Measurements from ENCODE around the gene ZCWPW2. TPM values are rescaled to one million over a fixed set of nuclear protein-coding genes. Genes with fewer than 3 reads are reported as not detected.

The ZCWPW2 gene
- total and polyA plus RNA-seq, 9 of the 15 experiments (the other 6 are each of a cell fraction or from before 2014, with no cell fraction given), result 0.10 to 0.77 (median 0.44) TPM

- Histone ChIP-seq H2AFZ (ENCODE audit: low read depth, low read length) (no peak overlapping the region), H3K9me1 (ENCODE audit: control insufficient read depth, insufficient read depth, low read length) (no peaks in the 10 kb centered on the region), H3K27me3 (ENCODE audit: control insufficient read depth in 2 of 2, insufficient read depth in 2 of 2, low read length in 2 of 2) (no peaks in the 10 kb centered on the region), H3K4me1 (replicated peaks in 1 of 2; ENCODE audit: control insufficient read depth in 2 of 2, insufficient read depth in 2 of 2, low read length in 2 of 2) (no peaks in the 10 kb centered on the region), H3K4me3 (no peak overlapping the region), H3K36me3 (ENCODE audit: control insufficient read depth, insufficient read depth, low read length) (no peaks in the 10 kb centered on the region), H4K20me1 (replicated peaks; ENCODE audit: control insufficient read depth, insufficient read depth, low read length) (no peaks in the 10 kb centered on the region), H3K27ac (ENCODE audit: extremely low read depth, low read depth, low read length) (no peak overlapping the region), H3K9ac (ENCODE audit: insufficient read depth in 1 of 2, low read depth in 2 of 2, low read length in 2 of 2) (no peak overlapping the region), H3K9me3 (replicated peaks; ENCODE audit: control insufficient read depth, insufficient read depth, low read depth, low read length) (no peaks in the 10 kb centered on the region), H3K79me2 (ENCODE audit: control insufficient read depth, insufficient read depth, low read length) (no peaks in the 10 kb centered on the region), H3K4me2 (ENCODE audit: insufficient read depth, low read length) (no peak overlapping the region)
- ChIA-PET POLR2A (no interaction called here), CTCF (ENCODE audit: low intra/inter-chr PET ratio) (no interaction called here)
- FAIRE-seq, result no peak
- intact Hi-C loops (cut with micrococcal nuclease) (no loop called here), in situ Hi-C loops (cut with MboI) (no loop called here)
- ATAC-seq, result no peak
- BruUV-seq (replicated peaks), result no TSS peak
- TF ChIP-seq CEBPG (CRISPR knock-in tag; IDR thresholded peaks at IDR 0.05) (no peak), CEBPG (tag; conservative IDR thresholded peaks at IDR 0.05 in 1 of 2, IDR thresholded peaks at IDR 0.05 in 1 of 2) (peak in 1 of 2 experiments; percentile 63; a peak in 2 of 4 replicates), CEBPB (tag; IDR thresholded peaks at IDR 0.05) (peak; percentile 47), GTF2E2 (tag; IDR thresholded peaks at IDR 0.05) (no peak)
- DNase-seq (ENCODE audit: extremely low read depth in 1 of 4, low spot score in 3 of 4), result no peak
Observed at GRCh38 chr3:28449398-28449797, 100.9 kb downstream of the ZCWPW2 start.

- H3K9ac ChIP-seq (ENCODE audit: insufficient read depth in 1 of 2, low read depth in 2 of 2, low read length in 2 of 2), result no peak overlapping the region
- H3K9me3 ChIP-seq (replicated peaks; ENCODE audit: control insufficient read depth, insufficient read depth, low read depth, low read length), result peaks cover 1% of the 10 kb centered on the region
- intact Hi-C loops (cut with micrococcal nuclease), result no loop called here
- TF ChIP-seq, protein P1, sequence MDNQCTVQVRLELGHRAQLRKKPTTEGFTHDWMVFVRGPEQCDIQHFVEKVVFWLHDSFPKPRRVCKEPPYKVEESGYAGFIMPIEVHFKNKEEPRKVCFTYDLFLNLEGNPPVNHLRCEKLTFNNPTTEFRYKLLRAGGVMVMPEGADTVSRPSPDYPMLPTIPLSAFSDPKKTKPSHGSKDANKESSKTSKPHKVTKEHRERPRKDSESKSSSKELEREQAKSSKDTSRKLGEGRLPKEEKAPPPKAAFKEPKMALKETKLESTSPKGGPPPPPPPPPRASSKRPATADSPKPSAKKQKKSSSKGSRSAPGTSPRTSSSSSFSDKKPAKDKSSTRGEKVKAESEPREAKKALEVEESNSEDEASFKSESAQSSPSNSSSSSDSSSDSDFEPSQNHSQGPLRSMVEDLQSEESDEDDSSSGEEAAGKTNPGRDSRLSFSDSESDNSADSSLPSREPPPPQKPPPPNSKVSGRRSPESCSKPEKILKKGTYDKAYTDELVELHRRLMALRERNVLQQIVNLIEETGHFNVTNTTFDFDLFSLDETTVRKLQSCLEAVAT (IDR thresholded peaks at IDR 0.05), result no peak
- no peak for TF ChIP-seq ARID3B (CRISPR knock-in tag; IDR thresholded peaks at IDR 0.05; ENCODE audit: borderline replicate concordance)
- TF ChIP-seq SAFB (IDR thresholded peaks at IDR 0.05; ENCODE audit: borderline replicate concordance, low read depth, low read length), result no peak
- TF ChIP-seq ETV1 (tag; conservative IDR thresholded peaks at IDR 0.05; ENCODE audit: low read depth), result no peak
- no peak for TF ChIP-seq ZNF174 (CRISPR knock-in tag; IDR thresholded peaks at IDR 0.05)
- TF ChIP-seq HNRNPL (IDR thresholded peaks at IDR 0.05; ENCODE audit: low read depth, low read length), result no peak
- TF ChIP-seq MCM7 (IDR thresholded peaks at IDR 0.05), result no peak
- TF ChIP-seq FOSL1 (tag; conservative IDR thresholded peaks at IDR 0.05), result no peak
- ChIA-PET CTCF (ENCODE audit: low intra/inter-chr PET ratio) (no interaction called here), POLR2A (interaction anchor here (0.6 kb wide), 1 partner anchor 42 kb away, joined by 4 read pairs; no protein-coding TSS in a partner anchor)
- no peaks in the 10 kb centered on the region for H3K79me2 ChIP-seq (ENCODE audit: control insufficient read depth, insufficient read depth, low read length)
- no peak overlapping the region for H3K4me2 ChIP-seq (ENCODE audit: insufficient read depth, low read length)
- no peaks in the 10 kb centered on the region for H4K20me1 ChIP-seq (replicated peaks; ENCODE audit: control insufficient read depth, insufficient read depth, low read length)
- FAIRE-seq (no peak), ATAC-seq (no peak), DNase-seq (ENCODE audit: extremely low read depth in 1 of 4, low spot score in 3 of 4) (no peak)
- no peaks in the 10 kb centered on the region for H3K9me1 ChIP-seq (ENCODE audit: control insufficient read depth, insufficient read depth, low read length)
- no peaks in the 10 kb centered on the region for H3K27me3 ChIP-seq (ENCODE audit: control insufficient read depth in 2 of 2, insufficient read depth in 2 of 2, low read length in 2 of 2)
- WGBS (ENCODE audit: insufficient coverage, low coverage, missing lambda C conversion rate), result 0% methylated on average over 1 of the region's 1 CpG
- H3K27ac ChIP-seq (ENCODE audit: extremely low read depth, low read depth, low read length), result no peak overlapping the region
- no TSS peak for BruUV-seq (replicated peaks)
- in situ Hi-C loops (cut with MboI), result no loop called here
- no peaks in the 10 kb centered on the region for H3K36me3 ChIP-seq (ENCODE audit: control insufficient read depth, insufficient read depth, low read length)
- H3K4me3 ChIP-seq, result no peak overlapping the region
- no peak overlapping the region for H2AFZ ChIP-seq (ENCODE audit: low read depth, low read length)
- no peaks in the 10 kb centered on the region for H3K4me1 ChIP-seq (replicated peaks in 1 of 2; ENCODE audit: control insufficient read depth in 2 of 2, insufficient read depth in 2 of 2, low read length in 2 of 2)
Observed at GRCh38 chr3:28462866-28463265, 114.3 kb downstream of the ZCWPW2 start.
